GM19043 (cell line): ENCODE data around the gene ZBTB47.

Experiments
- ATAC-seq: cut with Tn5 transposase; IDR thresholded peaks from one replicate; pipeline ENCODE4 v1.9.1; 2021; ENCODE audit warnings: low read depth; ENCODE audit not compliant: unreplicated experiment

Gene ZBTB47

GRCh38 chr3:42697289-42698051 lies 44.0 kb downstream of the ZBTB47 start:
- no peak for ATAC-seq

GRCh38 chr3:42698216-42698910 lies 44.9 kb downstream of the ZBTB47 start:
- ATAC-seq = no peak

DNA sequence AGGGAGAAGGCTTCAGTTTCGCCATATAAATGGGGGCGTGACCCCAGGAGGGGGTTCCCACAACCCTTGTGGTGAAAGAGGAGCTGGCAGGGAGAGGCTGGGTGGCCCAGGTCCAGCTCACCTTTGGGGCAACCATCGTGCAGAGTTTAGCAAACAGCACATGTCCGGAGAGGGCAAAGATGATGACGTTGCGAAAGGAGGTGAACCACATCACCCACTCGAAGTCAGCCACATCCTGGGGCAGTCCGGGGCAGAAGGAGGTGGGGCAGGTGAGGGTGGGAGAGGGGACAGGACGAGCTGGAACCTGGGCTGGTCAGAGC lies 45.4 kb downstream of the ZBTB47 start:
- no peak for ATAC-seq

GRCh38 chr3:42699511-42699971 lies 46.0 kb downstream of the ZBTB47 start:
- ATAC-seq = no peak

DNA sequence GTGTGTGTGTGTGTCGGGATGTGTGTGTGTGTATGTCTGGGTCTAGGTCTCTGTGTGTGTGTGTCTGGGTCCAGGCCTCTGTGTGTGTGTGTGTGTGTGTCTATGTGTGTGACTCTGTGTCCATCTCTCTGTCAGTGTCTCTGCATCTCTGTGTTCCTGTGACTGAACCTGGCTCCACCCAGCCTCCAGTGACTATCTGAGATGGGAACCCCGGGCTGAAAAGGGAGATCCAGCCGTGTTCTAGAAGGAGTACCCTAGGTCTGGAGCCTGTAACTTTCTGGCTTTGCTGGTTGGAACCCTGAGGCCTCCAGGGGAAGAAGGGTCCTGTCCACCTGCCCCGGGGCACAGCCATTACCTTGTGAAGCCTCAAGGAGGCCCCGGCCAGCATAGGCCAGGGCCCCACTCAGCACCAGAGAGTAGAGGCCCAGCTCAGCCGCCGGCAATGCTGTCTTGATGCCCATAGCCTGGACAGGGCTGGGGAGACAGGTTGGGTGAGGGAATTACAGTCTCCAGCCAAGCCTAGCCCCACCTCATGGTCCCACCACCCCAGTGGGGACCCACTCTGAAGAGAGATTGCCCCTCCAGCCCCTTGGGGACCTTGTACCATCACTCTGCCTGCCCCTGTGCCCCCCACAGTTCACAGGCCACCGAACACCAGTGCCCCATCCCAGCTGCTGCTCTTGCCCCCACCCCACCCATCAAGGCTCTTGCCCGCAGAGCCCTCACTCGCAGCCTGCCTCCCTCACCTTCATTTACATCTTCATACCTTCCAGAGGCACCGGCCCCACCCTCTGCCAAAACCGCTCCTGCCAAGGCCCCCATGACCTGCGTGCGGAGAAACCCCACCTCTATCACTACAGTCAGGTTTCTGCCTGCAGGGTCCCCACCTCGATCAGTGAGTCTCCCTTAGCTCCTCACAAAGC lies 47.1 kb downstream of the ZBTB47 start:
- ATAC-seq = no peak

DNA sequence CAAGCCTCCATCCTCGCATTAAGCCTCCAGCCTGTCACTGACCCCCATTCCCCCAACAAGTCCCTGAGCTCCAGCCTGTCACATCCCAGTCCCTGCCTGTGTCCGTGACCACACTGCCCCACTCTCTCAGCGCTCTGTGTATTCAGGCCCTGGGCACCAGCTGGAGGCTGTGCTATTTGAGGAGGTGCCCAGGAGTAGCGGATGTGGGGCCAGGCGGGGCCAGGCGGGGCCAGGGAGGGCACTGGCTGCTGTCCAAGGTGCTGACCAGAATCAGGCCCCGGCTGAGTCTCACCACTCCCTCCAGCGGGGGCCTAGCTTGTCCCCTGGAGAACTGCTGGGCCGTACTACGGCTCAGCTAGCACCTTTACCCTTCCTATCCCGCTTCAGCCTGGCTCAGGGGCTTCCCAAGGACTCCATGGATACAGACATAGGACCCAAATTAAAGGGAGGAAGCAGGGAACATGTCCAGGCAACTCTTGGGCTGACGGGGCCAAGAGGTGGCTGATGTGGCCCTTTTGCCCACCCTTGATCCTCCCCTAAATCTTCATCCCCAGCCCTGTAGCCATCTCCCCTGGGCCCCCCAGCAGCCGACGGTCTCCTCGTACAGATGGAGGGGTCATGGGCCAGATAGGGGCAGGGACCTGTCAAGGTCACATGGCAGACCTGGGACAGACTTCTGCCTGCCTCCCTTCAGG lies 48.0 kb downstream of the ZBTB47 start:
- ATAC-seq = no peak

- no peak for ATAC-seq
These were observed 48.8 kb downstream of the ZBTB47 start, which contains the start of gene HHATL for GRCh38 chr3:42702066-42702951. Gene HHATL, minus strand, starts transcription at chr3:42702798. Its CDS starts 1,972 bp downstream, at chr3:42700826.

GRCh38 chr3:42702982-42703694 lies 49.6 kb downstream of the ZBTB47 start:
- ATAC-seq = no peak

GRCh38 chr3:42703695-42704025 lies 50.2 kb downstream of the ZBTB47 start:
- no peak for ATAC-seq

DNA sequence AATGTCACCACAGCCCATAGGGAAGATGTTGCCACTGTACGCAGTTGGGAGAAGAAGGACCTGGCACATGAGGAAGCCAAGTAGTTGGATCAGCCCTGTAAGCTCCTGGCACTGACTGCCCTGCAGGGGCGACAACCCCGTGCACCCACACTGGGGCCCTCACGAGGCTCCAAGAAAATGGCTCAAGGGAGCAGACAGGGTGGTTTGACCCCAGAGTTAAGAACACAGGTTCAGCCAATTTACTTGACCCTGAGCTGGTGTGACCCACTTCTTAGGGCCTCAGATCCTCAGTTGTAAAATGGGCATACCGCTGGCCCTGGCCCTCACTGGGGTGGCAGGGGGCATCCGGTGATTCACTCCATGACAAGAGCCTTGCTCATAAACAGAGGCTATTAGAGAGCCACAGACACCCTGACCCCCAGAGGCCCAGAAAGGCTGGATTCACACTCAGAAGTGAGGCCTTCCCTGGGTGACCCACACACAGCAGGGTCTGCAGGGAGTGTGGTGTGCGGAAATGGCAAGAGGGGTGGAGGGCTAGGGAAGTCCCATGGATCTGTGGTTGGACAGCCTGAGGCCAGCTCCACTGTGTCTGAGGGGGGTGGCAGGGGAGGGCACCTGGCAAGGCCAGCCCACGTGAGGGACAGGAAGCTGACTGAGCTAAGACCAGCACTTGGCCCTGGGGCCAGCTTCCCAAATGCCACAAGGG lies 50.8 kb downstream of the ZBTB47 start:
- no peak for ATAC-seq

DNA sequence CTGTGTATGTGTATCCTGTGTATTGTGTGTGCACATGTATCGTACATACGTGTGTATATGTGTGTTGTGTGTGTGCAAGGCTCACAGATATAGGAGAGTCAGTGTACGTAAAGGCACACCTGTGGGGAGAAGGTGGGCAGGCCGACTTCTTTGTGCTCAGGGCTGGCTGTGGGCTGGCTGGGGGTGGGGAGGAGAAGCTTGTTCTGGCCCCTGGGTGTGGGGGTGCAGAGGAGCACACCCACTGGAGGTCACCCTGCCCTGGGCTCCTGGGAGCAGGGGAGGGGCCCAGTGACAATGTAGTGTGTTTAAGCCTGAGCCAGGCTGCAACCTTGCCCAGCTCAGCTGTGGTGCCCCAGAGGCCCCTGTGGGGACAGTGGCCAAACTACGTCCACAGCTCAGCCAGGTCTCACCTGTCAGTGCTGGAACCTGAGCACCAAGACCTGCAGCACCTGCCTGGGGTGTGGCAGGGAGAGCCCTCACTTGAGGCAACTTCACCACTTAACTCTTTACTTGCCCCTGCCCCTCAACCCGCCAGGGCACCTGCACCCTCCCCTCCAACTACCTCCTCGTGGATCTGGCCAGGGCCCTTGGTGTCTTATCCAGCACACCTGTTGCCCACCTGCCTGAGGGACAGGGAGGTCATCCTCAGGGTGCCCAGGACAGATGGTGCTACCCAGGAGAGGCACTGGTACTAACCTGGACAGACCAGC lies 51.7 kb downstream of the ZBTB47 start:
- ATAC-seq = no peak

DNA sequence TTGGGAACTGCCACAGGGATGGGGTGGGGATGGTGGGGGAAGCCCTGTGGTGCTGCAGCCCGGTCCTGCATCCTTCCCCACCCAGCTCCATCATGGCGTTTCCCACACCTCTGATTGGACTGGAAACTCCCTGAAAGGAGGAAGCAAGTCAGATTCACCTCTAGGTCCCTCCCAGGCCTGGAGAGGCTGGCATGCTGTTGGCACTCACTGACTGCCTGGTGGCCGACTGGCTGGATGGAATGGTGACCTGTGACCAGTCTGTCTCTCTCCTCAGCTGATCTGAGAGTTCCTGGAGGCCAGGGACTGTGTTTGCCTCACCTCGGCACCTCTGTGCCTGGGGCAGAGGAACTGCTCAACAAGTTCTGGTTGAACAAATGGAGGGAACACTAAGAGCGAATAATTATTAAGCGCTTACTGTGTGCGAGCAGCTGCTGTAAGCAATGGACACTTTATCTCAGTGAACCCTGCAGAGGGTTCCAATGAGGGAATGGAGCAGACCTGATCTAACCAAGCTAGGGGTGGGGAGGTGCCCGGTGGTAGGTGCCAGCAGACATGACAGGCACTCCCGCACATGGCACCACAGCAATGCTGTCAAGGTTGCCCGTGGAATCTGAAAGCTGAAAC lies 52.6 kb downstream of the ZBTB47 start:
- no peak for ATAC-seq

- no peak for ATAC-seq
These were observed 53.5 kb downstream of the ZBTB47 start for GRCh38 chr3:42706721-42707619.

DNA sequence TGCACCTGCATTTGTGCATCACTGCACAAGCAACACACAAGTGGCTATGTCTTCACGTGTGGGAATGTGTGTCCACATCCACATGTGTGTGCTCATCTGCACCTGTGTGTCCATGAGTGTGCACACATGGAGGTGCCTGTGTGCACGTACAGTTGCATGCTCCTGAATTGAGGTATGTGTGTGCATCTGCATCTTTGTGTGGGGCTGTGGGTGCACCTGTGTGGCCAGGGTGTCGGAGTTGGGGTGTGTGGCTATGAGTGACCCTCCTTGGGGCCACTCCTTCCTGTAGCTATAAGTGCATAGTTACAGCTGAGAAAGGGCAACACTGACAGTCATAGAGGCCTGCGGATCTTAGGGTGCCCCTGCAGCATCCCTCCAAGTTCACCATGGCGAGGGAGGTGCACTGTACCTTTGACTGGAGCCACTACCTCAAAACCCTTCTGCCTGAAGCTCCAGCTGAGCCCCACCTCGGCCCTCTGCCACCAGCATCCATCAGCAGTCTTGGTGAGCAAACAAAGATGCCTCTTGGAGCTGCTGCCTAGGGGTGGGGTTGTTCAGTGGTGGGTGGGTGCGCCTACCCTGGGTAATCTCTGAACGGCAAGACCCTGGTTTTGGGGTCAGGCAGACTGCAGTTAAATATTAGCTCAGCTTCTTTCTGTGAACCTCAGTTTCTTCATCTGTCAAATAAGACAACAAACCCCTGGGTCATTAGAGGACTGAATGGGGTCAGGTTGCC lies 54.3 kb downstream of the ZBTB47 start:
- no peak for ATAC-seq

GRCh38 chr3:42708611-42709151 lies 55.2 kb downstream of the ZBTB47 start:
- no peak for ATAC-seq
